Suprapubic skin (tissue), 4 donors: Measurements from ENCODE around the gene GNPTAB. TPM values are rescaled to one million over a fixed set of nuclear protein-coding genes. Genes with fewer than 3 reads are reported as not detected.

Source experiments
- DNase-seq, 2 donors: peaks; one replicate each; pipeline ENCODE4 v3.0.0-alpha.2; 2019; ENCODE audit warnings: low spot score in 2 of 2
- H3K27ac ChIP-seq: fragments of 200-600 bp; sonication (generic); one replicate; pipeline ENCODE4 v1.5.1; 2019
- H3K27me3 ChIP-seq: fragments of 200-600 bp; sonication (generic); one replicate; pipeline ENCODE4 v1.5.1; 2019
- H3K36me3 ChIP-seq: fragments of 200-600 bp; sonication (generic); one replicate; pipeline ENCODE4 v1.5.1; 2019
- H3K4me1 ChIP-seq: fragments of 200-600 bp; sonication (generic); one replicate; pipeline ENCODE4 v1.5.1; 2019
- H3K4me3 ChIP-seq: fragments of 200-600 bp; sonication (generic); one replicate; pipeline ENCODE4 v1.5.1; 2019; ENCODE audit warnings: mild to moderate bottlenecking
- H3K9me3 ChIP-seq: fragments of 200-600 bp; sonication (generic); one replicate; pipeline ENCODE4 v1.5.1; 2019
- CTCF ChIP-seq, 2 donors: fragments of 200-600 bp in 1 of 2; fragments of 450-650 bp in 1 of 2; sonication (generic) in 1 of 2; IDR thresholded peaks; one replicate each; pipeline ENCODE4 v1.5.1; 2016 to 2019; ENCODE audit warnings: antibody characterized with exemption in 2 of 2, mild to moderate bottlenecking in 1 of 2, moderate library complexity in 1 of 2
- EP300 ChIP-seq: sonication (generic); formaldehyde crosslinking; IDR thresholded peaks from one replicate; pipeline ENCODE4 v1.6.1; 2017; ENCODE audit warnings: antibody characterized with exemption
- POLR2A ChIP-seq, 2 donors: fragments of 450-650 bp; IDR thresholded peaks; one replicate each; pipeline ENCODE4 v1.6.1; 2017; ENCODE audit warnings: antibody characterized with exemption in 2 of 2, mild to moderate bottlenecking in 2 of 2, moderate library complexity in 2 of 2
- POLR2AphosphoS5 ChIP-seq, 3 donors: sonication (generic); formaldehyde crosslinking; IDR thresholded peaks; one replicate each; pipeline ENCODE4 v1.6.1; 2017; ENCODE audit warnings: antibody characterized with exemption in 3 of 3
- WGBS: methylation state at CpG from one replicate; pipeline ENCODE4 v1.1.5; 2018; 5-methylcytosine and 5-hydroxymethylcytosine counted together
- total RNA-seq, 4 donors: library from RNA; depleted of rRNA; stranded (reverse); fragments of >200 nt; gene quantifications; one replicate each; pipeline ENCODE4 v1.1.0, GENCODE V29; 2016

GNPTAB gene
- total RNA-seq, 4 donors from 2014 or later, result 25.0 to 68.2 (median 45.8) TPM

- Histone ChIP-seq H3K4me3 (no peak overlapping the region), H3K4me1 (peaks cover 34% of the 10 kb centered on the region), H3K27me3 (no peaks in the 10 kb centered on the region), H3K27ac (peak overlapping the region; percentile 69), H3K36me3 (peaks cover 28% of the 10 kb centered on the region), H3K9me3 (no peaks in the 10 kb centered on the region)
- 48% methylated on average over 5 of the region's 5 CpGs for WGBS
- DNase-seq, result no peak
- TF ChIP-seq POLR2AphosphoS5 (IDR thresholded peaks at IDR 0.05) (no peak), EP300 (no peak), CTCF (IDR thresholded peaks at IDR 0.05) (no peak), POLR2A (IDR thresholded peaks at IDR 0.05) (no peak)
Measured at GRCh38 chr12:101764051-101764792, 66.5 kb downstream of the GNPTAB start.

GRCh38 chr12:101763246-101763931, 67.4 kb downstream of the GNPTAB start:
- H3K4me3 ChIP-seq, result no peak overlapping the region
- peaks cover 22% of the 10 kb centered on the region for H3K36me3 ChIP-seq
- peaks cover 34% of the 10 kb centered on the region for H3K4me1 ChIP-seq
- WGBS, result 49% methylated on average over 6 of the region's 6 CpGs
- H3K27ac ChIP-seq, result peak overlapping the region; percentile 69
- H3K27me3 ChIP-seq, result no peaks in the 10 kb centered on the region
- DNase-seq, result no peak
- no peaks in the 10 kb centered on the region for H3K9me3 ChIP-seq
- TF ChIP-seq POLR2AphosphoS5 (IDR thresholded peaks at IDR 0.05) (no peak), CTCF (IDR thresholded peaks at IDR 0.05) (no peak), EP300 (no peak), POLR2A (IDR thresholded peaks at IDR 0.05) (no peak)

GRCh38 chr12:101761781-101762180, 69.0 kb downstream of the GNPTAB start:
- TF ChIP-seq EP300, result no peak
- TF ChIP-seq POLR2A (IDR thresholded peaks at IDR 0.05), result no peak
- TF ChIP-seq POLR2AphosphoS5 (IDR thresholded peaks at IDR 0.05), result no peak
- TF ChIP-seq CTCF (IDR thresholded peaks at IDR 0.05), result no peak
- Histone ChIP-seq H3K9me3 (no peaks in the 10 kb centered on the region), H3K36me3 (peaks cover 18% of the 10 kb centered on the region), H3K4me1 (peaks cover 34% of the 10 kb centered on the region), H3K27me3 (no peaks in the 10 kb centered on the region), H3K4me3 (no peak overlapping the region), H3K27ac (no peak overlapping the region)
- no peak for DNase-seq
- 84% methylated on average over 4 of the region's 4 CpGs for WGBS

- Histone ChIP-seq H3K4me1 (peaks cover 34% of the 10 kb centered on the region), H3K27ac (no peak overlapping the region), H3K9me3 (no peaks in the 10 kb centered on the region), H3K36me3 (peaks cover 20% of the 10 kb centered on the region), H3K27me3 (no peaks in the 10 kb centered on the region), H3K4me3 (no peak overlapping the region)
- no peak for DNase-seq
- WGBS, result 51% methylated on average over 5 of the region's 5 CpGs
- TF ChIP-seq POLR2A (IDR thresholded peaks at IDR 0.05), result no peak
- TF ChIP-seq POLR2AphosphoS5 (IDR thresholded peaks at IDR 0.05), result no peak
- TF ChIP-seq EP300, result no peak
Measured at GRCh38 chr12:101761350-101761749, 69.4 kb downstream of the GNPTAB start.

GRCh38 chr12:101759396-101760047, 71.2 kb downstream of the GNPTAB start:
- peaks cover 26% of the 10 kb centered on the region for H3K4me1 ChIP-seq
- WGBS, result 63% methylated on average over 5 of the region's 5 CpGs
- DNase-seq, result no peak
- no peak overlapping the region for H3K27ac ChIP-seq
- H3K4me3 ChIP-seq, result no peak overlapping the region
- H3K36me3 ChIP-seq, result peaks cover 34% of the 10 kb centered on the region
- H3K9me3 ChIP-seq, result no peaks in the 10 kb centered on the region
- TF ChIP-seq POLR2A (IDR thresholded peaks at IDR 0.05) (no peak), CTCF (IDR thresholded peaks at IDR 0.05) (peak; percentile 39 to 63)
- H3K27me3 ChIP-seq, result no peaks in the 10 kb centered on the region
